Erythroblast (primary cell): ENCODE measurements around the gene GPX3.

ENCODE experiments used
- GATA1 ChIP-seq: IDR thresholded peaks from 2 replicates; pipeline ENCODE4 v1.6.1; 2011; ENCODE audit warnings: low read depth, mild to moderate bottlenecking, control low read depth, low read length, moderate library complexity
- POLR2A ChIP-seq: IDR thresholded peaks from 2 replicates; pipeline ENCODE4 v1.6.1; 2011; ENCODE audit warnings: mild to moderate bottlenecking, low read length

DNA sequence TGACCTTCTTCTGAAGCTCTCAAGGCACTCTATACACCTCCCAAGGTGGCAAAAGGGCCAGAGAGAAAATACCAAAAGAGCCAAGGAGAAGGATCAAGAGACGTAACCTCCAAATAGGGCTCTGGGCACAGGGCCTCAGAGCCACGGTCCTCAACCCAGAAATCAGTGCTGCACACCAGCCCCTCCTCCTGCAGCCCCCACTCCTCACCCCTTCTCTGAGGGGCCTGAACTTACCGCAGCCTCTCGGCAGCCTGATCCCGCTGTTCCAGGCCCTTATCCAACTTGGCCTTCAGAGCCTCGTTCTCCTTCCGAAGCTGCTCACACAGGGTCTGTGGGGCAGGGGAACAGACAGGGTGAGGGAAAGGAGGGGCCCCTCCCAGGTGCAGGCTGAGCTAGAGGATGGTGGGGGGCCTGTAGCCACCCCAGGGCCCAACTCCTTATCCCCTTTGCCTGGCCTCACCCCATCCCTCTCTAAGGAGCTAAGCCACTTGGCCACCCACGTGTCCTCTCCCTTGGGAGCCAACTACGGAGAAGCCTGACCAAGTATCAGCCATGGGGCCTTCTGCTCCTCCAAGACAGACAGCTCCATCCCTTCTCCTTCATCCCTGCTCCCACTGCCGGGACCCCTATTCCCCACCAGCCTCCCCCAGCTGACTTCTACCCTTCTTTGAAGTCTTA is 31.7 kb downstream of the GPX3 start:
- no peak for TF ChIP-seq POLR2A
- no peak for TF ChIP-seq GATA1
